SK-N-SH treated with all-trans-retinoic acid at 6 μM for 48 hours (cell line): ENCODE data around the gene NFKBIA.
"Not testable (repeated sequence)": the region's sequence is repeated elsewhere in the genome, so short reads cannot be mapped to it uniquely, and the experiment has no call there.

Experiments used
- ATAC-seq: fragments of 200-7000 bp; cut with Tn5 transposase; 3 replicates; pipeline ENCODE4 v1.9.1; 2020; ENCODE audit warnings: mild to moderate bottlenecking, moderate library complexity
- ARNTL ChIP-seq: fragments of 450-650 bp; formaldehyde crosslinking; IDR thresholded peaks from 2 replicates; pipeline ENCODE4 v1.5.0; 2020; ENCODE audit warnings: low read depth, mild to moderate bottlenecking, moderate library complexity, borderline replicate concordance
- BACH2 ChIP-seq: fragments of 250-450 bp; sonication (Bioruptor Pico); IDR thresholded peaks from 2 replicates; pipeline ENCODE4 v1.9.0; 2021; ENCODE audit warnings: mild to moderate bottlenecking, borderline replicate concordance
- CSDC2 ChIP-seq: fragments of 250-450 bp; sonication (Bioruptor Pico); IDR thresholded peaks from 2 replicates; pipeline ENCODE4 v1.5.0; 2020; ENCODE audit warnings: mild to moderate bottlenecking, moderate library complexity
- CSRNP3 ChIP-seq: fragments of 250-450 bp; sonication (Bioruptor Pico); IDR thresholded peaks from 2 replicates; pipeline ENCODE4 v1.5.1; 2021; ENCODE audit warnings: mild to moderate bottlenecking, moderate library complexity
- ESRRG ChIP-seq: fragments of 250-450 bp; sonication (Bioruptor Pico); IDR thresholded peaks from 2 replicates; pipeline ENCODE4 v1.6.1; 2021; ENCODE audit warnings: mild to moderate bottlenecking
- GLIS3 ChIP-seq: fragments of 250-450 bp; sonication (Bioruptor Pico); IDR thresholded peaks from 2 replicates; pipeline ENCODE4 v1.5.0; 2020; ENCODE audit warnings: mild to moderate bottlenecking, moderate library complexity
- ISL1 ChIP-seq: fragments of 250-450 bp; sonication (Bioruptor Pico); IDR thresholded peaks from 2 replicates; pipeline ENCODE4 v2.1.2; 2022; ENCODE audit warnings: mild to moderate bottlenecking, moderate library complexity
- OSR1 ChIP-seq: fragments of 250-450 bp; sonication (Bioruptor Pico); IDR thresholded peaks from 2 replicates; pipeline ENCODE4 v1.8.0; 2022; ENCODE audit warnings: moderate library complexity, mild to moderate bottlenecking, inconsistent platforms
- POU6F1 ChIP-seq: fragments of 250-450 bp; sonication (Bioruptor Pico); IDR thresholded peaks from 2 replicates; pipeline ENCODE4 v1.8.0; 2021; ENCODE audit warnings: low read depth, mild to moderate bottlenecking, moderate library complexity, borderline replicate concordance
- PPARA ChIP-seq: fragments of 250-450 bp; sonication (Bioruptor Pico); IDR thresholded peaks from 2 replicates; pipeline ENCODE4 v1.5.0; 2020; ENCODE audit warnings: mild to moderate bottlenecking, borderline replicate concordance
- RARB ChIP-seq: fragments of 250-450 bp; sonication (Bioruptor Pico); IDR thresholded peaks from 2 replicates; pipeline ENCODE4 v1.8.0; 2021; ENCODE audit warnings: mild to moderate bottlenecking, moderate library complexity
- SNAI2 ChIP-seq: fragments of 250-450 bp; sonication (Bioruptor Pico); IDR thresholded peaks from 2 replicates; pipeline ENCODE4 v1.5.0; 2020; ENCODE audit warnings: mild to moderate bottlenecking, moderate library complexity
- TCF4 ChIP-seq: fragments of 250-450 bp; sonication (Bioruptor Pico); IDR thresholded peaks from 2 replicates; pipeline ENCODE4 v1.8.0; 2021; ENCODE audit warnings: mild to moderate bottlenecking, moderate library complexity, borderline replicate concordance
- TSHZ2 ChIP-seq: fragments of 250-450 bp; sonication (Bioruptor Pico); IDR thresholded peaks from 2 replicates; pipeline ENCODE4 v1.5.0; 2020; ENCODE audit warnings: mild to moderate bottlenecking, moderate library complexity
- ZC3H10 ChIP-seq: fragments of 250-450 bp; sonication (Bioruptor Pico); IDR thresholded peaks from 2 replicates; pipeline ENCODE4 v1.5.1; 2021; ENCODE audit warnings: mild to moderate bottlenecking, moderate library complexity
- ZFP3 ChIP-seq: fragments of 250-450 bp; sonication (Bioruptor Pico); IDR thresholded peaks from 2 replicates; pipeline ENCODE4 v1.5.0; 2020; ENCODE audit warnings: mild to moderate bottlenecking, moderate library complexity
- ZNF565 ChIP-seq: fragments of 450-650 bp; formaldehyde crosslinking; conservative IDR thresholded peaks from 2 replicates; pipeline ENCODE4 v1.5.0; 2020; ENCODE audit warnings: low read depth, mild to moderate bottlenecking, moderate library complexity
- ZNF8 ChIP-seq: fragments of 450-650 bp; formaldehyde crosslinking; IDR thresholded peaks from 2 replicates; pipeline ENCODE4 v1.5.0; 2020; ENCODE audit warnings: mild to moderate bottlenecking, moderate library complexity
- TF ChIP-seq, protein P1 (sequence below): fragments of 250-450 bp; sonication (Bioruptor Pico); IDR thresholded peaks from 2 replicates; pipeline ENCODE4 v1.5.1; 2020; ENCODE audit warnings: low read depth, mild to moderate bottlenecking, moderate library complexity

NFKBIA gene

GRCh38 chr14:35398071-35398584, 6.4 kb downstream of the NFKBIA start:
- TF ChIP-seq ESRRG (CRISPR knock-in tag), result no peak
- TF ChIP-seq ISL1 (CRISPR knock-in tag), result no peak
- TF ChIP-seq CSDC2 (CRISPR knock-in tag), result no peak
- TF ChIP-seq ZFP3 (CRISPR knock-in tag), result no peak
- no peak for TF ChIP-seq TCF4 (CRISPR knock-in tag)
- TF ChIP-seq OSR1, result no peak
- no peak for TF ChIP-seq POU6F1
- no peak for TF ChIP-seq SNAI2 (CRISPR knock-in tag)
- no peak for TF ChIP-seq ZNF565 (CRISPR knock-in tag)
- no peak for TF ChIP-seq TSHZ2 (CRISPR knock-in tag)
- no peak for TF ChIP-seq ZNF8 (CRISPR knock-in tag)
- no peak for TF ChIP-seq RARB (CRISPR knock-in tag)
- no peak for TF ChIP-seq ZC3H10 (CRISPR knock-in tag)
- peak; percentile 12 for ATAC-seq

DNA sequence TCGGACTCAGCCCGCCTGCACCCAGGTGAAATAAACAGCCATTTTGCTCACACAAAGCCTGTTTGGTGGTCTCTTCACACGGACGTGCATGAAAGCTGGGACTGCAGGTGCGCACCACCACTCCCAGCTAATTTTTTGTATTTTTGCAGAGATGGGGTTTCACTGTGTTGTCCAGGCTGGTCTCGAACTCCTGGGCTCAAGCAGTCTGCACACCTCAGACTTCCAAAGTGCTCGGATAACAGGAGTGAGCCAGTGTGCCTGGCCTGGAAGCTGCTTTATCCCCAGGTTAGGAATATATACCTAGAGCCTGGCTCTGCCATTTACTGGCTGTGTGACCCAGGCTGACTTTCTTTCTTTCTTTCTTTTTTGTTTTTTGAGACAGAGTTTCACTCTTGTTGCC, 7.9 kb downstream of the NFKBIA start:
- not testable (repeated sequence) for ATAC-seq

DNA sequence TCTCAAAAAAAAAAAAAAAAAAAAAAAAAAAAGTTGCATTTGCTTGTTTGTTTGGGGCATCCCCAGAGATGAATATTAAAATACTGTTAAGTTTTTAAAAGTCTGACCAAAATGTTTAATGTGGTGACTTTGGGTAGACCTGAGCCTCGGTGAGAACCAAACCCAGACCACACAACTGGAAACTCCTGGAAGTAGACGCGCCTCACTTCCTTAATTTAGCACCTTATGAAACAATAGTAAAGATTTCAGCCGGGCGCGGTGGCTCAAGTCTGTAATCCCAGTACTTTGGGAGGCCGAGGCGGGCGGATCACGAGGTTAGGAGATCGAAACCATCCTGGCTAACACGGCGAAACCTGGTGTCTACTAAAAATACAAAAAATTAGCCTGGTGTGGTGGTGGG, 9.3 kb downstream of the NFKBIA start:
- TF ChIP-seq CSRNP3 (no peak), SNAI2 (CRISPR knock-in tag) (no peak), TCF4 (CRISPR knock-in tag) (no peak), BACH2 (no peak), TSHZ2 (CRISPR knock-in tag) (no peak), ARNTL (CRISPR knock-in tag) (no peak), ESRRG (CRISPR knock-in tag) (no peak), ZC3H10 (CRISPR knock-in tag) (no peak), PPARA (no peak), GLIS3 (CRISPR knock-in tag) (no peak), ZNF565 (CRISPR knock-in tag) (no peak)
- TF ChIP-seq, protein P1, sequence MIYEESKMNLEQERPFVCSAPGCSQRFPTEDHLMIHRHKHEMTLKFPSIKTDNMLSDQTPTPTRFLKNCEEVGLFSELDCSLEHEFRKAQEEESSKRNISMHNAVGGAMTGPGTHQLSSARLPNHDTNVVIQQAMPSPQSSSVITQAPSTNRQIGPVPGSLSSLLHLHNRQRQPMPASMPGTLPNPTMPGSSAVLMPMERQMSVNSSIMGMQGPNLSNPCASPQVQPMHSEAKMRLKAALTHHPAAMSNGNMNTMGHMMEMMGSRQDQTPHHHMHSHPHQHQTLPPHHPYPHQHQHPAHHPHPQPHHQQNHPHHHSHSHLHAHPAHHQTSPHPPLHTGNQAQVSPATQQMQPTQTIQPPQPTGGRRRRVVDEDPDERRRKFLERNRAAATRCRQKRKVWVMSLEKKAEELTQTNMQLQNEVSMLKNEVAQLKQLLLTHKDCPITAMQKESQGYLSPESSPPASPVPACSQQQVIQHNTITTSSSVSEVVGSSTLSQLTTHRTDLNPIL, result no peak
- TF ChIP-seq, all 23 proteins: peak for 0
- ATAC-seq, result no peak
